Dedifferentiated amniotic fluid mesenchymal stem cell (primary cell): ENCODE results near the gene MANSC1.
"Not testable (repeated sequence)": the region's sequence is repeated elsewhere in the genome, so short reads cannot be mapped to it uniquely, and the experiment has no call there.

Experiments used
- DNase-seq: peaks from one replicate; pipeline ENCODE4 v3.0.0-alpha.2; 2016; ENCODE audit errors: extremely low spot score

MANSC1 gene

GRCh38 chr12:12365931-12366431 is 15.9 kb upstream of the MANSC1 start:
- DNase-seq, result peak; percentile 70

GRCh38 chr12:12365446-12365802 is 15.4 kb upstream of the MANSC1 start:
- DNase-seq, result no peak

- no peak for DNase-seq
Observed at GRCh38 chr12:12364787-12365445, 14.9 kb upstream of the MANSC1 start.

DNA sequence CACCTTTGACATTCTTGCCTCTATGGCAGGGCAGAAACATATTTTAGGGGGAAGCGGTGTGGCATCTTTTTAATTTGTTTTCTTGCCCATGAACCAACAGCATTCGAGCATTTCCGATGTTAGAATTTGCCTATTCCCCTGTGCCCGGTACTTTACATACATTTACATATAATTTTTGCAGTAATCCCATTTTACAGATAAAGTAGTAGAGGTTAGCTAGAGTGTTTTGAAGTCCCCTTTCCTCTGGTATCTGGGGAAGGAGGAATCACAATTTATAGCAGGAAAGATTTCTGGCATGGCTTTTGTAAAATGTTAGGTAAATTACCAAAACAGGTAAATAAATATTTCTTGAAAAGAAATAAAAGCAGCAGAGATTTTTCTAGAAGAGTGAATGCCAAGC is 8.5 kb upstream of the MANSC1 start:
- no peak for DNase-seq

DNA sequence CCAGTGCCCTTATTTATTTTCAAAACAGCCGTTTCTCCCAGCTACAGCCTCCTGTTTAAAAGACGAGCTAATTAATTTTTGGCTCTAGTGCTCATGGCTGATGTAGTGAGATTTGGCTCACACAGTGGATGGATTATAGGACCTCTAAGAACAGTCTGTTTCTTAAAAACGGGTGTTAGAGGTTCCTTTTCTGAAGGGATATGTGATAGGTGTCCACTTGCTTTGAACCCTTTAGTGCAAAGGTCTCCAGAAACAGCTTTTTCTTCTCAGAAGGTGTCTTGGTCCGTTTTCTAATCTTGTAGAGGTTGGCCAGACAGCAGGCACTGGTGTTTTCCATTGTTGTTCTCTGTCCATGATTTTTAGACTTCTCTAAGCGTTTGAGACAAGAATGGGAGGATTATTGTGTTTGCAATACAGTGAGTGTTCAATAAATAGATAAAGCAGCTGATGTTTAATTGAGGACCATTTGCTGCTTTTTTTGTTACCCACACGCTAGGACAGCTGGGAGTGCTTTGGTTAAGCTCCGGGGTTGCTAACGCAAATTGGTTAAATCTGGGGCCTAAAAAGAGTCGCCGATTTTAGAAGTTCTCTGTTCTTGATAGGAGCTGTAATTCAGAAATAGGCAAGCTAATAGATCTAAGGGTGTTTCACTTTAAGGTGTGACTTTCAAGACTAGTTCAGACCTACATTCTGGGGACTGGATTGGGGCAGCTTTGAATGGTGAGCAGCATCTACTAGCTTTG is 7.8 kb upstream of the MANSC1 start:
- peak; percentile 58 for DNase-seq

DNA sequence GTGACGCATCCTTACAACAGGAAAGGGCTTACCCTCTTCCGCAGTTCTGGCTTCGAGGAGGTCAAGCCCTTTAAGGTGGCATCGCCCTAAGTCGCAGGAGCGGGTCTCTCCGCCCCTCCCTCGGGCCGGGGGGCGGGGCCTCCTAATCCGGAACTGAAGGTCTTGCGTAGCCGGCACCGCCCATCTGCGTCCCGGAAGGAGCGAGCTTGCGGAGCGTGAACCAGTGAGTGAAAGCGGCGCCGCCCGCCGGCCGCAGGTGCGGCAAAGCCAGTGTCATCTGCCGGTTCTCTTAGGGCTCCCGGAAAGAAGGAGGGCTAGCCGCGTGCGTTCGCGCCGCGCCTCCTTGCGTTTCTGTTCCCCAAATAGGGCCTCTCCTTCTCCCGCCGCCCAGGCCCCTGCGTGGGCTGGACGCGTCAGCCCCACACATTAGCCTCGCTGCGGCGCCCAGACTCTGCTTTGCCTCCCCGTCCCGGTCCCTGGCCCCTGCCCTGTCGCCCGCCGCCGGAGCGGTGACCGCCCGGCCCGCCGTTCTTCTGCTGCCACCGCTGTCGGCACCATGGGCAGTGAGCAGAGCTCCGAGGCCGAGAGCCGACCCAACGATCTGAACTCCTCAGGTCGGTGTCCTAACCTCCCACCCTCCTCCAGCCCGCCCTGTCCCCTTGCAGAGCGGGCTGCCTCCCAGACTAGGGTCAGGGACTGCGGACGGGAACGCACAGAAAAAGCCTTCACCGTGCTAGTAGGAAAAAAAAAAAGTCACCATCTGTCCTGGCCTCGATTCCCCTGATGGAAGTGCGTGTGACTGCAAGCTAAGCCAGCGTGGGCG is 7.1 kb upstream of the MANSC1 start, which contains the start of gene BORCS5:
BORCS5 (plus strand) TSS at position 183 of the 823 bp plus-strand sequence; CDS start at position 557, 374 bp downstream.
- DNase-seq, result peak; percentile 88

DNA sequence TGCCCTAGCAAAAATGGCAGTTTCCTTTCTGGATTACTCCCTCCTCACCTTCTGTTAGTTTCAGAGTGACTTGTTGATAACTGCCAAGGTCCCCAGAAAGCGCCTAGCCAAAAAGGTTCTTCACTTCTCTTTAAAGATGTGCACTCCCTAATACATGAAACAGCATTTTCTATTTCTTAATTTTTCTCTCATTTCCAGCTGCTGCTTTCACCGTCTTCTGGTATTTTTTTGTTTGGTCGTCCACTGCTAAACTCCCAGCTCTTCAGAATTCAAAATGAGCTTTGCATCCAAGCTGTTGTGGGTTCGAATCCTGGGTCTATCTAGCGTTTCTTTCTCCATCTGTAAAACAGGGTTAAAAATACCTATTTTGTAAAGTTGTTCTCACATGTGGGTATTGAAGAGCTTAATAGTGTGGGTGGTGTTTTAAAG is 6.4 kb upstream of the MANSC1 start:
- DNase-seq, result no peak

- no peak for DNase-seq
Observed at GRCh38 chr12:12353807-12354206, 3.8 kb upstream of the MANSC1 start.

DNA sequence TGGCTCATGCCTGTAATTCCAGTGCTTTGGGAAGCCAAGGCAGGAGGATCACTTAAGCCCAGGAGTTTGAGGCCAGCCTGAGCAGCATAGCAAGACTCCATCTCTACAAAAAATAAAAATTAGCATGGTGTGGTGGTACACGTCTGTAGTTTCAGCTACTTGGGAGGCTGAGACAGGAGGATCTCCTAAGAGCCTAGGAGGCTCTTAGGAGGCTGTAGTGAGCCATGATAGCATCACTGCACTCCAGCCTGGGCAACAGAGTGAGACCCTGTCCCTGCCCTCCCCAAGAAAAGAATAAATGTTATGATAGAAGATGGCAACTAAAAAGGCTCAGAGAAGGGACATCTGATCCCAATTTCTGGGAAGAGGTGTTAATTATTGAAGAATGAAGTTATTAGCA is 3.2 kb upstream of the MANSC1 start:
- no peak for DNase-seq

DNA sequence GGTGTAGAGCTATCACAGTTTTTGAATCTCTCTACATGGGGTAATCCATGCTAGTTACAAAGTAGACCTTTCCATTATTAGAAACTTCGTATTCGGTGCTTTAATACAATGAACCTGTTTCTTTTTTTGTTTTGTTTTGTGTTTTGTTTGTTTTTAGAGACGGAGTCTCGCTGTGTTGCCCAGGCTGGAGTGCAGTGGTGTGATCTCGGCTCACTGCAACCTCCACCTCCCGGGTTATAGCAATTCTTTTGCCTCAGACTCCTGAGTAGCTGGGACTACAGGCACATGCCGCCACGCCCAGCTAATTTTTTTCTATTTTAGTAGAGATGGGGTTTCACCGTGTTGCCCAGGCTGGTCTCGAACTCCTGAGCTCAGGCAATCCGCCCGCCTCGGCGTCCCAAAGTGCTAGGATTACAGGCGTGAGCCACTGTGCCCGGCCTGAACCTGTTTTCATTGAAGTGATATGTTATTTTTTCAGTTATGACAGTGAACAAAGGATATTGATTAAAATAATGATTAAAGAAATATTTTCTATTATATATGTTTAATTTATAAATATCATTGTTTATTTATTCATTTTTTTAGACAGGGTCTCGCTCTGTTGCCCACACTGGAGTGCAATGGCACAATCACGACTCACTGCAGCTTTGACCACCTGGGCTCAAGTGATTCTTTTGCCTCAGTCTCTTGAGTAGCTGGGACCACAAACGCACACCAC is 1.6 kb upstream of the MANSC1 start:
- DNase-seq, result not testable (repeated sequence)

- no peak for DNase-seq
Observed at GRCh38 chr12:12350868-12351463, 924 bp upstream of the MANSC1 start.

DNA sequence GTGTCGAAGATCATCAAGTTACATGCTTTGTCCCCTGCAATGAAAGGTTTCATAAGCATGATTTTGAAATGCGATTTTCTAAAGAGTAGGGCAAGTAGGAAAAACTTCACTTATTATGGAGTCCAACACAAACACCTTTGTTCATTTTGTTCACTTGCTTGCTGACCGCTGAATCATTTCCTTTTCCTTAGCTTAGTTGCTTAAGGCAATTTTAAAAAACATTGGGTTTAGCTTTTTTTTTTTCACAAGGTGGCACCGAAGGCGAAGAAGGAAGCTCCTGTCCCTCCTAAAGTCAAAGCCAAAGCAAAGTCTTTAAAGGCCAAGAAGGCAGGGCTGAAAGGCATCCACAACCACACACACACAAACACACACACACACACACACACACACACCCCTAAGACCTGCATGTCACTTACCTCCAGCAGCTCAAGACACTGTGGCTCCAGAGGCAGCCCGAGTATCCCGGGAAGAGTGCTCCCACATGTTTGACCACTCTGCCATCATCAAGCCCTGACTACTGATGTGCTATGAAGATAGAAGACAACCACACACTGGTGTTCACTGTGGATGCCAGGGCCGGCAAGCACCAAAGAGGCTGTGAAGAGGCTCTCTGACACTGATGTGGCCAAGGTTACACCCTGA is 11.4 kb downstream of the MANSC1 start:
- DNase-seq, result no peak

DNA sequence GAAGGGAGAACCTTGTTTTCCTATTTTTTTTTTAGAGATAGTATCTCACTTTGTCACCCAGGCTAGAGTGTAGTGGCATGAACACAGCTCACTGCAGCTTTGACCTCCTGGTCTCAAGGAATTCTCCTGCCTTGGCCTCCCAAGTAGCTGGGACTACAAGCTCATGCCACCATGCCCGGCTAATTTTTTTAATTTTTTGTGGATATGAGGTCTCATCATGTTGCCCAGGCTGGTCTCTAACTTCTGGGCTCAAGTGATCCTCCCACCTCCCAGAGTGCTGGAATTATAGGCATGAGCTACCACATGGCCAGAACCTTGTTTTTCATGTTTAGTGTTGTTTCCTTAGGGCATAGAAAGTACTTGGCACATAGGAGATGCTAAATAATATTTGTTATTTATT is 13.5 kb downstream of the MANSC1 start:
- no peak for DNase-seq

DNA sequence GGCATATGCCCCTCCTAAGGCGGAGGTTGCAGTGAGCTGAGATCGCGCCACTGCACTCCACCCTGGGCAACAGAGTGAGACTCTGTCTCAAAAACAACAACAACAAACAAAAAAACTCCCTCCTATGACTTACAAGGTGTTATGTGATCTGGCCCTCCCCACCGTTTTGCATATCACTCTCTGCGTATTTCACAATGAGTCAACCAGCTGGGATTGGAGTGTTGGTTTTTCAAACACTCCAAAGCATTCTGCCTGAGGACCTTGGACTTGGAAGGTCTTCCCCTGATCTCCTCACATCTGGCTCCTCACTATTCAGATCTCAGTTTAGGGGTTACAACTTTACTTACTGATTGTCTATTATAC is 14.0 kb downstream of the MANSC1 start:
- DNase-seq, result no peak

DNA sequence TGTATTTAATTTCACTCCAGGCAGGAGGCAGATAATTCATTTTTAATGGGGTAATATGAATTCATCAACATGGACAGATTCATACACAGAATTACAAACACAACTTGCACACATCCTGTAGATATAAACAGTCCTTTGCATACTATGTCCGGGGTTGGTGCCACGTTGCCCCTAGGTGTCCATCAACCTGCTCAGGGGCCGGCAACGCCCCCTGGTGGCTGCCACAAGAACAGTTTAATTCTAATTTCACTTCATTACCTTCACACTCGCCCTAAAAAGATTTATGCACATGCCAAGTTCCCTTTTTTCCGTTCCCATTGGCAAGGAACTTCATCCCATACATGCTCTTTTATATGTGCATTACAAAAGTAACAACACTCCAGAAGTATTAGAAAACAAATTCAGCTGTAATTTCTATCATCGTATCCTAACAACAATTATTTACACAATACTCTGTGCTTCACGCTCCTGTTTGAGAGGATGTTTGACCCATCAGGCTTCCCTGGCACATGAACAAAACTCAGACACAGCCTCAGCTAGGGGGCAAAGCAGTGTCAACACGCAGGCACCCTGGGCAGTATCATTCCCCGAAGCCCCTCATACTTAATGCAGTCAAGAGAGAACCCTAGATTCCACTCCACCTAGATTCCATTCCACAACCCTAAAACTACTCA is 15.5 kb downstream of the MANSC1 start:
- no peak for DNase-seq

DNA sequence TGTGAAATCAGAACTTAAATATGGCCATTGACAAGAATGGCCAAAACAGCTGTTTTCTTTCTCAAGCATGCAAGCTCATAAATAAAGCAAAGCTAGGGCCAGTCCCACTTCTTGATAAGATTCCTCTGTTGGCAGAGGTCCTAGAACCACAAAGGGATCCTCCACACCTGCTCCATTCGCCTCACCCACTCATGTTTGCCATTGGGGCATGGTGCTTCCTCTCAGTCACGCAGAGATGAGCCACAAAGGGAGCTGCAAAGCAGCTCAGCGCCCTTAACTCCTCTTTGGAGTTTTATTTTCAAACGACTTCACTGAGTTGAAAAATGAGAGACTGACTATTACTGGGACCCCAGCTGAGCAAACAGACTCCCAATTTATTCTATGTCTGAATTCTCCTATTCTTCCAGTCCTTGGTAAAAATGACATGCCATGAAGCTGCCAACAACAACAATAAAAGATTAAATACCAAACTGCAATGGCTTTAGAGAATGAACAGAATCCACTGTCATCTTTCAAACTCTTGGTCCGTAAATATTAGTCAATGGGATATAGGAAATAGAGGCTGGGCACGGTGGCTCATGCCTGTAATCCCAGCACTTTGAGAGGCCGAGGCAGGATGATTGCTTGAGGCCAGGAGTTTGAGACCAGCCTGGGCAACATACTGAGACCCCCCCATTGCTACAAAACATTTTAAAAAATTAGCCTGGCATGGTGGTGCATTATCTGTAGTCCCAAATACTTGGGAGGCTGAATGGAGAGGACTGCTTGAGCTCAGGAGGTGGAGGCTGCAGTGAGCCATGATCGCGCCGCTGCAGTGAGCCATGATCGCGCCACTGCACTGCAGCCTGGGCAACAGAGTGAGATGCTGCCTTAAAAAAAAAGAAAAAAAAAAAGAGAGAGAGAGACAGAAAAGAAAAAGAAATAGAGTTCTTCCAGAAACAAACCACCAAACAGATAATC is 16.4 kb downstream of the MANSC1 start:
- DNase-seq, result no peak

DNA sequence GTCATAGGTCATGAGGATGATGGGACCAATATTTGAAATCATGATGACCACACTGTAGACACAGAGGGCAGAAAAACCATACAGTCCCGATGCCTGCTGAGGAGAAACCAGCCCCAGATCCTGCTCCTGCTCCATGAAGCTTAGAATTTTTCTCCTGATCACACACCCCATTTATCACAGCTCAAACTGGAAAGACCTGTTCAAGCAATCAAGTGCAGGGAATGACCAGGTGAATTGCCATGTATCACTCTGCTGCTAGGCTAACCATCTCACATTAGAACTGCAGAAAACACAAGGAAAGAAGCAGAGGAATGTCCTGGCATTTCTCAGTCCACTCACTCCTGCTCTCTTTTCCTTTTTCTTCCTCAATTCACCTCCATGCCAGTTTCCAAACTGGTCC is 18.1 kb downstream of the MANSC1 start:
- no peak for DNase-seq

DNA sequence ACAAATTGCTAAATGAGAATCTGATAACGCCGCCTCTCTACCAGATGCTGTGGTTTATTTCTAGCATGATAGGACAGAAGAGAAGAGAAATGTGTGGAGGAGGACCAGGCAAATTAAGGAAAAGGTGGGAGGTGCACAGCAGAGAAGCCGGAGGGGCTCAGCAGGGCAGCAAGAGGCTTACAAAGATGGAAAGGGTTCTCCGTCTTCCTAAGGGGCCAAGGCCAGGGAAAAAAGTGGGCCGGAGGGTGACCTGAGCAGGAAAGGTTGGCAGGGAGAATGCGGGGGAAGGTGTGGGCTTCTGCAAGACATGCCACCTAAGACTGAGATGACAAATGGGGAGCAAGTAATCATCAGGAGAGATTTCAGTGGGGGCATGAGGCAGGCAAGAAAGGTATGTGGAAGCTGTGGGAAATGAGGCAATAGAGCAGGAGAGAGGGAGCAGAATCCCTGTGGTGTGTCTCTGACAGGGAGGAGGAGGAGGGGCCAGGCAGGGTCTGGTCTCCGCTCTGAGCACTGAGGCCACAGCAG is 18.7 kb downstream of the MANSC1 start:
- no peak for DNase-seq

DNA sequence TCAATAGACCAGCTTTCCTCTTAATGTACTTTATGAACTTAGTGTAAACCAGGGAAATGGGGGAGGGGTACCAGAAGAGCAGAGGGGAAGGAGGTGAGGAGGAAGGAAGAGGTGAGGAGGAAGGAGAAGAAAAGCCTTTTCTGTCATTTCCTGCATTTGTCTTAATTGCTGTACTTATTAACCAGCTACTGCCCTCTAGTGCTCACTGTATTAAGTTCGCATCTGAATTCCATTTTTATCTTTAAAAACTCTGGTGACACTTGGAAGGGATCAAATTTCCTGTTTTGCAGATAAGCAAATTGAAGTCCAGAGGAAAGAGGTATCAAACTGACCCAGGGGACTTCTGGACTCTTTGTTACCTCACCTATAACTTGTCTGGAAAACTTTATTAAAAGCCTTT is 22.2 kb downstream of the MANSC1 start:
- peak; percentile 77 for DNase-seq
